Measurements from ENCODE around the gene LSP1. TPM values are rescaled to one million over a fixed set of nuclear protein-coding genes. Genes with fewer than 3 reads are reported as not detected.

Gene LSP1
- total and polyA plus RNA-seq, 2 of the 13 experiments (the other 11 are each of a cell fraction or from before 2014, with no cell fraction given) = 0.59 to 1.00 TPM

- TF ChIP-seq ZNF407 (CRISPR knock-in tag; IDR thresholded peaks at IDR 0.05; ENCODE audit: not compliant biosample characterization) (no peak), ZNF687 (CRISPR knock-in tag; IDR thresholded peaks at IDR 0.05) (peak; percentile 63), ZSCAN25 (CRISPR knock-in tag; IDR thresholded peaks at IDR 0.05) (peak; percentile 83), HNF1A (IDR thresholded peaks at IDR 0.05; ENCODE audit: low read depth) (no peak), HNF1A (CRISPR knock-in tag; IDR thresholded peaks at IDR 0.05; ENCODE audit: borderline replicate concordance) (0 out of 2 replicates have a peak, but pooled peaks have one; percentile 12), ZNF101 (CRISPR knock-in tag; IDR thresholded peaks at IDR 0.05; ENCODE audit: borderline replicate concordance, low read depth) (no peak), SALL2 (CRISPR knock-in tag; IDR thresholded peaks at IDR 0.05) (no peak), ZNF33A (CRISPR knock-in tag; IDR thresholded peaks at IDR 0.05; ENCODE audit: borderline replicate concordance) (0 out of 2 replicates have a peak, but pooled peaks have one; percentile 62), HDAC1 (CRISPR knock-in tag; IDR thresholded peaks at IDR 0.05) (peak; percentile 45), ZNF598 (CRISPR knock-in tag; IDR thresholded peaks at IDR 0.05; ENCODE audit: borderline replicate concordance) (0 out of 2 replicates have a peak, but pooled peaks have one; percentile 26)
Observed at GRCh38 chr11:1837171-1838076, 15.5 kb upstream of the LSP1 start (continued).

All from HepG2 (cell line).